T-helper 22 cell (primary cell): ENCODE data around the gene B3GNT3.
"Not testable (repeated sequence)": the region's sequence is repeated elsewhere in the genome, so short reads cannot be mapped to it uniquely, and the experiment has no call there.

Experiments used
- DNase-seq: peaks from one replicate; pipeline ENCODE4 v3.0.0-alpha.2; 2020; ENCODE audit warnings: low read depth

The B3GNT3 gene

GRCh38 chr19:17797424-17798201, 2.7 kb downstream of the B3GNT3 start:
- DNase-seq: no peak

GRCh38 chr19:17798599-17798998, 3.7 kb downstream of the B3GNT3 start:
- DNase-seq: not testable (repeated sequence)

- DNase-seq: no peak
These were observed 7.4 kb downstream of the B3GNT3 start for GRCh38 chr19:17802137-17802858.

- DNase-seq: no peak
These were observed 8.4 kb downstream of the B3GNT3 start for GRCh38 chr19:17803264-17803896.

- DNase-seq: no peak
These were observed 10.5 kb downstream of the B3GNT3 start for GRCh38 chr19:17805427-17805826.

GRCh38 chr19:17806945-17807344, 12.0 kb downstream of the B3GNT3 start:
- DNase-seq: no peak

GRCh38 chr19:17807731-17808316, 12.9 kb downstream of the B3GNT3 start:
- no peak for DNase-seq

- DNase-seq: no peak
These were observed 16.2 kb downstream of the B3GNT3 start for GRCh38 chr19:17811103-17811502.

- DNase-seq: no peak
These were observed 16.7 kb downstream of the B3GNT3 start for GRCh38 chr19:17811681-17812080.

GRCh38 chr19:17812099-17812498, 17.2 kb downstream of the B3GNT3 start:
- DNase-seq: no peak

GRCh38 chr19:17817668-17818363, 22.9 kb downstream of the B3GNT3 start:
- DNase-seq: no peak

- DNase-seq: no peak
These were observed 26.3 kb downstream of the B3GNT3 start, which contains the start of gene INSL3 for GRCh38 chr19:17821190-17821589. Gene INSL3, minus strand, starts transcription at chr19:17821519. Its CDS starts 13 bp downstream, at chr19:17821506.

GRCh38 chr19:17824339-17824738, 29.4 kb downstream of the B3GNT3 start:
- DNase-seq: no peak

- DNase-seq: no peak
These were observed 31.6 kb downstream of the B3GNT3 start for GRCh38 chr19:17826508-17827056.

GRCh38 chr19:17829855-17830566, 35.1 kb downstream of the B3GNT3 start:
- DNase-seq: no peak

GRCh38 chr19:17830567-17831418, 35.9 kb downstream of the B3GNT3 start:
- no peak for DNase-seq

- DNase-seq: no peak
These were observed 36.5 kb downstream of the B3GNT3 start for GRCh38 chr19:17831419-17831888.

GRCh38 chr19:17832443-17833208, 37.7 kb downstream of the B3GNT3 start:
- no peak for DNase-seq
